C4-2B (cell line): ENCODE data around the gene DOCK9.

Source experiments
- ZFX ChIP-seq: fragments of 450-650 bp; IDR thresholded peaks from 2 replicates; pipeline ENCODE4 v1.6.1; 2017
- TF ChIP-seq, protein P1 (sequence below): fragments of 450-650 bp; conservative IDR thresholded peaks from 2 replicates; pipeline ENCODE4 v1.5.1; 2017; ENCODE audit warnings: mild to moderate bottlenecking

DNA sequence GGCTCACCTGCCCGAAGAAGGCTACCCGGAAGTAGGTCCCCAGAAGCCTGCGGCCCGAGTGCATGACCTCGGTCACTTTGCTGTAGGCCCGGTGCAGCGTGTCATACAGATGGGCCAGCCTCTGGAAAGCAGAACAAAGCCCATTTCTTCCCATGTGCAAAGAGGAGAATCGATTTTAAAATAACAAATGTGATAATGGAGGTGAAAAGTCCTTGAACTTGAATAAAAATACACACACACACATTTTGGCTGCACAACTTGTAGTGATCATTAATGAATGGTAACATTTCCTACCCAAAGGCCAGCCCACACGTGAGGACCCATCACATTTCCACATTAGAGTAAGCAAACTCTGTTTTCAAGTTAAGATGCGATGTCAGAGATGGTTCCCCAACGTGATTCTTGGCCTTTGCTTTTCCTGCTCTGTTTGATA, 168.5 kb downstream of the DOCK9 start:
- TF ChIP-seq, protein P1, sequence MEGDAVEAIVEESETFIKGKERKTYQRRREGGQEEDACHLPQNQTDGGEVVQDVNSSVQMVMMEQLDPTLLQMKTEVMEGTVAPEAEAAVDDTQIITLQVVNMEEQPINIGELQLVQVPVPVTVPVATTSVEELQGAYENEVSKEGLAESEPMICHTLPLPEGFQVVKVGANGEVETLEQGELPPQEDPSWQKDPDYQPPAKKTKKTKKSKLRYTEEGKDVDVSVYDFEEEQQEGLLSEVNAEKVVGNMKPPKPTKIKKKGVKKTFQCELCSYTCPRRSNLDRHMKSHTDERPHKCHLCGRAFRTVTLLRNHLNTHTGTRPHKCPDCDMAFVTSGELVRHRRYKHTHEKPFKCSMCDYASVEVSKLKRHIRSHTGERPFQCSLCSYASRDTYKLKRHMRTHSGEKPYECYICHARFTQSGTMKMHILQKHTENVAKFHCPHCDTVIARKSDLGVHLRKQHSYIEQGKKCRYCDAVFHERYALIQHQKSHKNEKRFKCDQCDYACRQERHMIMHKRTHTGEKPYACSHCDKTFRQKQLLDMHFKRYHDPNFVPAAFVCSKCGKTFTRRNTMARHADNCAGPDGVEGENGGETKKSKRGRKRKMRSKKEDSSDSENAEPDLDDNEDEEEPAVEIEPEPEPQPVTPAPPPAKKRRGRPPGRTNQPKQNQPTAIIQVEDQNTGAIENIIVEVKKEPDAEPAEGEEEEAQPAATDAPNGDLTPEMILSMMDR: no peak
- TF ChIP-seq ZFX: no peak
